Myocyte (in vitro differentiated cells): ENCODE results near the gene WDR88. TPM values are rescaled to one million over a fixed set of nuclear protein-coding genes. Genes with fewer than 3 reads are reported as not detected.
"Not testable (repeated sequence)": the region's sequence is repeated elsewhere in the genome, so short reads cannot be mapped to it uniquely, and the experiment has no call there.

ENCODE experiments used
- DNase-seq: peaks from one replicate; pipeline ENCODE4 v3.0.0-alpha.2; 2012; ENCODE audit warnings: low read depth
- total RNA-seq: library from RNA; depleted of rRNA; stranded (reverse); fragments of >200 nt; gene quantifications from 2 replicates; pipeline ENCODE4 v1.2.3, GENCODE V29; 2014

WDR88 gene
- total RNA-seq, 1 donor from 2014 or later, result not detected

DNA sequence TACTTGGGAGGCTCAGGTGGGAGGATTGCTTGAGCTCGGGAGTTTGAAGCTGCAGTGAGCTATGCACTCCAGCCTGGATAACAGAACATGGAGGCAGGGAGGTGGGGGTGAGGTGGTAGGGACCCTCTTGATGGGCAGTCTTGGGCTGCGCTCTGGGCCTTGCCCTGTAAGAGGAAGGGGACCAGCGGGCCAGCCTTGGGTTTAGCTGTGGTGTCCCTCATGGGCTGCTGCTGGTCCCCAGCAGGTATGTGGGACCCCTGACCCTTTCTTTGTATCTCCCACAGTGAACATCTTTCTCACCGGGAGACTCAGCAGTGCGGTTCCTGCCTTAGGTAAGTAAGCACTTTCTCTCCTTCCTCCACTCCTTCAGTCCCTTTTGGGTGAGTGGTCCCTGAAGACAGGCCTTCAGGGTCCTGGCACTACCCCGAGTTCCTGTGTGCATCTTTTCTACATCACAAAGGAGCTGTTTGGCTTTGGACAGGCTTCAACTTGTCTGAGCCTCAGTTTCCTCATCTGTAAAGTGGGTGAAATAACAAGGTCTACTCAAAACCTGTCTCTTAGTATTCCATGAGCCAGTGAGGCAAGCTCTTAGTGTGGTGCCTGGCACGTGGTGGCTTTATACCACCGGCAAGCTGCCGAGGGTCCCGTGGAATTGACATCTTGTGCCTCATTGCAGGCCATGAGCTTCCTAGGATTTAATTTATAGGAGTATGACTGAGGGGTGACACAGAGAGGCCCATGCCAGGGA lies 64.7 kb downstream of the WDR88 start:
- no peak for DNase-seq

DNA sequence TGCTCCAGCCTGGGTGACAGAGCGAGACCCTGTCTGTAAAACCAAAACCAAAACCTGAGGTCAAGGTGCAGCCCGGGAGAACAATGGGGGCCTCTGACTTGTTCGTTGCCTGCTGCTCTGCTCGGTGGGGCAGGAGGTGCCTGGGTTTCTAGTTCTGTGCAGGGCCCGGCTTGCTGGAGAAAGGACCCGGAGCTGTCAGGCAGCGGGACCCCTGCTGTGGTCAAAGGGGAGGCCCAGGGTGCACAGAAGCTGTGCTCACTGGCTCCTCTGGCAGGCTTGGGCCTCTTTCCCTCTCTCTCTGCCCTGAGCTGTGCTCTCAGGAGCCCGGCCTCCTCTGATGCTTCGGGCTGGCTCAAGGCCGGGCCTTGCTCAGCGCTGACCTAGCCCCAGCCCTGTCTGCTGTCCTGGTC lies 65.7 kb downstream of the WDR88 start:
- no peak for DNase-seq

DNA sequence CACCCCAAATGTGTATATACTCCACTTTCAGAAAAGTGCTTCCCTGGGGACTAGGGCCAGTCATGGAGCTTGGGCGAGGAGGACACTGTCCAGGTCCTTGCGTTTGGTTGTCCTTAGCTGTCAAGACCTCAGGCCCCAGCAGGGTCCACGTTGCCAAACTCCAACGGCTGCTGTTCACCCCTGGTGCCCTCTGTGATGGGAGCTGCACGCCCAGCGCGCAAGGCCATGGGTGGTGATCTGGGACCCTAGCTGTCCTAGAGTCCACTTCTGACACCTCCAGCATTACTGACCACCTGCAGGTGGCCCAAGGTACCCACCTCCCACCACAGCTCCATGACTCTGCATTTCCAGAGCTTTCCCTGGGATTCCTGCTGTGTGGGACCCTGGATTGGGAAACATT lies 66.3 kb downstream of the WDR88 start:
- DNase-seq, result no peak

DNA sequence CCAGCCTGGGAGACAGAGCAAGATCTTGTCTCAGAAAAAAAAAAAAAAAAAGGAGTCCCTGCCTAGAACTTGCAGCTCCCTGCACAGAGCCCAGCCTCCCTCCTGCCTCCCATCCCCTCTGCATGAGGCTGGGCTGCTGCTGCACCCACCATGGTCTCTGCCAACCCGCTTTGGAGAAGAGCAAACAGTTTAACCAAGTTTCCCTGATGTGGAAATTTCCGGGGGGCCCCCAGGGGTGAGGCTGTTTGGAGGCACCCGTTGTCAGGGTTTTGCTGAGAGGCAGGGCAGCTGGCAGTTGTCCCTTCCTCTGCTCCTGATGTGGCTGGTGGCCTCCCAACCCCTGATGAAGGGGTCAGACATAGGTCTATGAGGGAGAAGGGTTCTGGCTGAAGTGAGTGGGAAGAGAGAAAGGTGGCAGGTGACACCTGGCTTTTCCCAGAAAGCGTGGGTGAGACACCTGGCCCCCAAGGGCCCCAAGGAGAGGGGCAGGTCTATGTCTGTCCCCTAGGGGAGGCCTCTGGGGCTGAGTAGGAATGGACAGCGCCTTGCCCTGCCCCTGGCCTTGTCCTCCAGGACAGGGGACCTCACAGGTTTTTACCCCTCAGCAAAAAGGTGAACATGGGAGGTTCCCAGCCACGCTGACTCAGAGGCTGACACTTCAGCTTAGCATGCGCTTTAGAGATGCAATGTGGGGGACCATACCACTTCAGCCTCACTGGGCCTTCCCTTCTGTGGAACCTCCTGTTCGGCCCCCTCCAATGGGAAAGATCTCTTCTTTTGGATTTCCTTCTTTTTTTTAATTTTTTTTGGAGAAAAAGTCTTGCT lies 67.7 kb downstream of the WDR88 start:
- DNase-seq, result no peak

DNA sequence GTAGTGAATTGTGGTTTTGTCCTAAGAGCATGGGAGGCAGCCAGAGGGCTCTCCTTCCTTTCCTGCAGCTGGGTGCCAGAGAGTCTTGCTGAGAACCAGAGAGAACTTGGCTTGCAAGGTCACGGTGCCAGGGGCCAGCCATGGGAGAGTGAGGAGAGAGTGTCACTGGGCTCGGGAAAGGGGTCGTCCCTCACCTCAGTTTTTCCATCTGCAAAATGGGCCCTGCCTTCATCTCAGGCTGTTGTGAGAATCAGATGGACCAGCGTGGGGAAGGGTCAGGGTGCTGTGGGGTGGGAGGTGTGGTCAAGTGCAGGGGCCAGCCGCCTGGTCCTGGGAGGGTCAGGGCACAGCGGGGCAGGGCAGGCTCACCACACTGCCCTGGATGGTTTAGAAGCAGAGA lies 69.6 kb downstream of the WDR88 start:
- DNase-seq, result no peak

DNA sequence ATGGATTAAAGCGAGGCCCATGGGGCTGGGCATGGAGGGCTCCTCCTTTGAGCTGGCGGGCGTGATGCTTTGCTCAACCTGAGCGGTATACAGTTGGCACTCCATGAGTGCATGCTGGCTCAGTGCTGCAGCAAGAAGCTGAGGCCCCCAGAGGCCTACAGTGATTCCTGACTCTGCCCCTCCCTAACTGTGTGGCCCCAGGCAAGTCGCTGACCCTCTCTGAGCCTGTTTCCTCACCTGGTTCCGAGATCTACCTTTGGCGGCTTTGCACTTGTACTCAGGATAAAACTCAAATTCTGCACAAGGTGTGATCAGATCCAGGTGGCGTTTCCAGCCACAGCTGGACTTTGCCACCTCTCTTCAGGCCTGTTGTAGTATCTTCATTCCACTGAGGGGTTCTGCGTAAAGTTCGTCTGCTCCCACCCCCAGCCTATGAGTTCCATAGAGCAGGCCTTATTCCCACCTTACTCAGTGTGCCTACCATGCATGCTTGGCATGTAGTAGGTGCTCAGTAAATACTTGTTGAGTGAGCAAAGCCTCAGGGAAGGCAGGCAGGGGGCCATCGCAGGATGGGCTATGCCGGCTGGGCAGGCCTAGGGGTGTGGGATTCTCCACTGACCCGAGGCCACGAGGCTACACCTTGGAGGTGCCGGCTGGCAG lies 70.1 kb downstream of the WDR88 start:
- no peak for DNase-seq

DNA sequence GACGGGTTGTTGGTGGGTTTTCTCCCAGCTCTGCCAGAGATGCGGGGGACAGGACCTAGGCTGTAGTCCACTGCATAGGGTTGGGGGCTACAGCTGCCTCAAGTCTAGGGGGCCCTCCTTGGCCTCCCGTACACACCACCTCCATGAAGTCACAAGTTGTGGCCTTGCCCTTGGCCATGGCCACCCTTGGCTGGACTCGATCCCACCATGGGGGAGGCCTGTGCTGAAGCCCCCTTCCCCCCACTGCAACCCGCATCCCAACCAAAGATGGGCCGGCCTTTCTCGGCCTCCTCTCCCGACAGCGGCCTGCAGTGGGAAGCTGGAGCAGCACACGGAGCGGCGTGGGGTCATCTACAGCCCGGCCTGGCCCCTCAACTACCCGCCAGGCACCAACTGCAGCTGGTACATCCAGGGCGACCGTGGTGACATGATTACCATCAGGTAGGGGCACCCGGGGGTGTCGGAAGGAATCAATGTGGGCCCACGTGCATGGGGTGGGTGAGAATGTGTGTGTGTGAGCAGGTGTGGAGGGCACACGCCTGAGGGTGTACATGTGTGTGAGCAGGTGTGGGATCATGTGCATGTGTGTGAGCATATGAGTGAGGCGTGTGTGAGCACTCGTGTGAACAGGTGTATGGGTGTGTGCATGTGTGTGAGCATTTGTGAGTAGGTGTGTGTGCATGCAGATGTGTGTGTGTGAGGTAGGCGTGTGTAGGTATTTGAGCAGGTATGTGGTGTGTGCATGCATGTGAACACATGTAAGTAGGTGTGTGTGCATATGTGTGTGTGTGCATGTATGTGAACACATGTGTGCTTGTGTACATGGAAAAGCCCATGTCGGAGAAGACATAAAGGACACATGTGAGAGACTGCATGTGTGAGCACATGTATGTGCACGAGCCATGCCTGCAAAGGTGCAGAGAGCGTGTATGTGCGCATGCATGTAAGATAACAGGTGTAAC lies 70.9 kb downstream of the WDR88 start:
- DNase-seq, result no peak

DNA sequence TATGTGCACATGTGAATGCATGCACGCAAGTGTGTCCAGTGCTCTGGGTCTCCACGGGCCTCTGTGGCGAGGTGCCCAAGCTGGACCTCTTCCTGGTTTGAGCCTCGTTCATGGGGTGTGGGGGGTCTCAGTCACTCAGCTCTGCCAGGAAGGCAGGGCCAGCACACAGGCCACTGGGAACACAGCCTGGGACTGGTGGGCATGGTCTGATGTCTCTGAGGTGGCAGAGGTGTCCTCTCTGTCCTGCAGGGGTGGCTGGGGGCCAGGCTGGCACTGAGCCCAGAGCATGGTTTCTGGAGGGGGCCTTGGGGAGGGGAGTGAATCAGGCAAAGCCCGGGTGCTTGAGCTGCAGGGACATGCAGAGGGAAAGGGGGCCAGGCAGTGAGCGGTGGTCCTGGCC lies 71.6 kb downstream of the WDR88 start:
- DNase-seq, result no peak

DNA sequence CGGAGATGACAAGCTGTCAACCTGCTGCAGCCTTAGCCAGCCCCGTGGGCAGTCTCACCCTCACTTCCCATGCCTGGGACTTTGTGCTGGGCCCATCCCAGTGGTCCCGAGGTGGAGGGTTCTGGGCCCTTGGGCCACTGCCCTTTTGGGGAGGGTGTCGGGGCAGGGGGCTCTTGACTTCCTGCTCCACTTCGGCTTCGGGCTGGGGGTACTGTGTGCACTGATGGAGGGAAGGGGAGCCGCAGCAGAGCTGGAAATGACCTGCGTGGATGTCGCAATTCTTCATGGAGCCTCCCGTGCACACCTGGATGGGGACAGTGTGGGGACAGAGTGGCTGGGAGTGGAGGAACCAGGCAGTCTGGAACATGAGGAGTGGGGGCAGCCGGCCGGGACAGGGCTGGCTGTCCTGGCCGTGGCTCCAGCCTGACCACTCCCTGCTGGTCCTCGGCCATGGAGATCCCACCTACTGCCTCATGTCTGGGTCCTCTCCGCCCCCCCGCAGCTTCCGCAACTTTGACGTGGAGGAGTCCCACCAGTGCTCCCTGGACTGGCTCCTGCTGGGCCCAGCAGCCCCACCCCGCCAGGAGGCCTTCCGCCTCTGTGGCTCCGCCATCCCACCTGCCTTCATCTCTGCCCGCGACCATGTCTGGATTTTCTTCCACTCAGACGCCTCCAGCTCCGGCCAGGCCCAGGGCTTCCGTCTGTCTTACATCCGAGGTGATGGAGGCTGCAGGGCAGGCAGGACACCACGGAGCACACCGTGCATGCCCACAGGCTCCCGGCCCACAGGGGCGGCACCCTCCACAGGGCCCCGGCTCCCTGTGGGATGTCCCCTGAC lies 72.4 kb downstream of the WDR88 start:
- no peak for DNase-seq

DNA sequence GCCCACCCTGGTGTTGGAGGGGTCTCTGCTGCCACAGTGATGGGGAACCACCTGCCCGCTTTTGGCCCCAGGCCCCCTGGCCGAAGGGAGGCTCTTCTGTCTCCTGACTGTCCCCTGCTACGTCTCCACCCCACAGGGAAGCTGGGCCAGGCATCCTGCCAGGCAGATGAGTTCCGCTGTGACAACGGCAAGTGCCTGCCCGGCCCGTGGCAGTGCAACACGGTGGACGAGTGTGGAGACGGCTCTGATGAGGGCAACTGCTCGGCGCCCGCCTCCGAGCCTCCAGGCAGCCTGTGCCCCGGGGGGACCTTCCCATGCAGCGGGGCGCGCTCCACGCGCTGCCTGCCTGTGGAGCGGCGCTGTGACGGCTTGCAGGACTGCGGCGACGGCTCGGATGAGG lies 73.2 kb downstream of the WDR88 start:
- DNase-seq, result no peak

DNA sequence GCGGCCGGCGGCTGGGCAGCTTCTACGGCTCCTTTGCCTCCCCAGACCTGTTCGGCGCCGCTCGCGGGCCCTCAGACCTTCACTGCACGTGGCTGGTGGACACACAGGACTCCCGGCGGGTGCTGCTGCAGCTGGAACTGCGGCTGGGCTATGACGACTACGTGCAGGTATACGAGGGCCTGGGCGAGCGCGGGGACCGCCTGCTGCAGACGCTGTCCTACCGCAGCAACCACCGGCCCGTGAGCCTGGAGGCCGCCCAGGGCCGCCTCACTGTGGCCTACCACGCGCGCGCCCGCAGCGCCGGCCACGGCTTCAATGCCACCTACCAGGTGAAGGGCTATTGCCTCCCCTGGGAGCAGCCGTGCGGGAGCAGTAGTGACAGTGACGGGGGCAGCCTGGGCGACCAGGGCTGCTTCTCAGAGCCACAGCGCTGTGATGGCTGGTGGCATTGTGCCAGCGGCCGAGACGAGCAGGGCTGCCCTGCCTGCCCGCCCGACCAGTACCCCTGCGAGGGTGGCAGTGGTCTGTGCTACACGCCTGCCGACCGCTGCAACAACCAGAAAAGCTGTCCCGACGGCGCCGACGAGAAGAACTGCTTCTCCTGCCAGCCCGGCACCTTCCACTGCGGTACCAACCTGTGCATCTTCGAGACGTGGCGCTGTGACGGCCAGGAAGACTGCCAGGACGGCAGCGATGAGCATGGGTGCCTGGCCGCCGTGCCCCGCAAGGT lies 73.8 kb downstream of the WDR88 start:
- DNase-seq, result no peak

DNA sequence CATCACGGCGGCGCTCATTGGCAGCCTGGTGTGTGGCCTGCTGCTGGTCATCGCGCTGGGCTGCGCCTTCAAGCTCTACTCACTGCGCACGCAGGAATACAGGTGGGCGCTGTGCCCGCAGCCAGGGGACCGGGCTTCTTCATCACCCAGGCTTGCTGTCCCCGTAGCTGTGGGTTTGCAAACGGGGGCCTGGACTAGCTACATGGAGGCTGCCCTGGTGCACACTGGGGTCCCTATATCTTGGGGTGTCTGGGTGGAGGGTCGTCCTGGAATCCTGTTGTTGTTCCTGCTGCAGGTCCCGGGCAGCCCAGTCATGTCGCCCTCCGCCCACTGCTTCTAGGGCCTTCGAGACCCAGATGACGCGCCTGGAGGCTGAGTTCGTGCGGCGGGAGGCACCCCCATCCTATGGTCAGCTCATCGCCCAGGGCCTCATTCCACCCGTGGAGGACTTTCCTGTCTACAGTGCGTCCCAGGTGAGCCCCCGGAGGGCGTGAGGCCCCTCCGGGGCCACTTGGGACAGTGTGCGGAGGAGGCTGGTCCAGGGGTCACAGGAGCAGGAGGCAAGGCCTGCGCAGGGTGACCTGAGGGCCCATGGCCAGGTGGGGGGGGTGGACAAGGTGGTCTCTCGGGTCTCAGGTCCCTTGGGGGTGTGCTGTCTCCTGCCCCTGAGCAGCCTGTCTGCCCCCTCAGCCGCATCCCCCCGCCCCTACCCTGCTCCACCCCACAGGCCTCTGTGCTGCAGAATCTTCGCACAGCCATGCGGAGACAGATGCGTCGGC lies 74.5 kb downstream of the WDR88 start:
- no peak for DNase-seq

DNA sequence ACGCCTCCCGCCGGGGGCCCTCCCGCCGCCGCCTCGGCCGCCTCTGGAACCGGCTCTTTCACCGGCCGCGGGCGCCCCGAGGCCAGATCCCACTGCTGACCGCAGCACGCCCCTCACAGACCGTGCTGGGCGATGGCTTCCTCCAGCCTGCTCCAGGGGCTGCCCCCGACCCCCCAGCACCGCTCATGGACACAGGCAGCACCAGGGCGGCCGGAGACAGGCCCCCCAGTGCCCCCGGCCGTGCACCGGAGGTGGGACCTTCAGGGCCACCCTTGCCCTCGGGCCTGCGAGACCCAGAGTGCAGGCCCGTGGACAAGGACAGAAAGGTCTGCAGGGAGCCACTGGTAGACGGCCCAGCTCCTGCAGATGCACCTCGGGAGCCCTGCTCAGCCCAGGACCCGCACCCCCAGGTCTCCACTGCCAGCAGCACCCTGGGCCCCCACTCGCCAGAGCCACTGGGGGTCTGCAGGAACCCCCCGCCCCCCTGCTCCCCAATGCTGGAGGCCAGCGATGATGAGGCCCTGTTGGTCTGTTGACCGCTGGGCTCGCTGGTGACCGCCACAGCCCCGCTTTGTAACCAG lies 75.2 kb downstream of the WDR88 start:
- DNase-seq, result no peak

DNA sequence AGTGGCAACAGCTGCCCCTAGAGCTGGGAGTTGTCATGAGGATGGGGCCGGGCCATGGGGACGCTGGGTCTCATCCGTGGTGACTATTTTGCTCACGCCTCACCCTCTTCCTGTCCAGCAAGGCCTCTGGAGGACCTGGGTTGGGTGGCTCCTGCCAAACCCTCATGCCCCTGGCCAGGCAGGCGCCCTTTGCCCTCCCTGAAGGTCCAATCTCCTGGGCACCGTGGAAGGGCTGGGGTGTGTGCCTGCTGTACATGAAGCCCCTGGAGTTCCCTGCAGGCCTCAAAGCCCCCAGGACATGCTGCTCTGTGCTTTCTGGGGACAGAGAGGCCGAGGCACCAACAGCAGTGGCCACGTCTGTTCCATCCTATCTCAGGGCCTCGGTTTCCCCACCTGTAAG lies 76.0 kb downstream of the WDR88 start:
- no peak for DNase-seq

DNA sequence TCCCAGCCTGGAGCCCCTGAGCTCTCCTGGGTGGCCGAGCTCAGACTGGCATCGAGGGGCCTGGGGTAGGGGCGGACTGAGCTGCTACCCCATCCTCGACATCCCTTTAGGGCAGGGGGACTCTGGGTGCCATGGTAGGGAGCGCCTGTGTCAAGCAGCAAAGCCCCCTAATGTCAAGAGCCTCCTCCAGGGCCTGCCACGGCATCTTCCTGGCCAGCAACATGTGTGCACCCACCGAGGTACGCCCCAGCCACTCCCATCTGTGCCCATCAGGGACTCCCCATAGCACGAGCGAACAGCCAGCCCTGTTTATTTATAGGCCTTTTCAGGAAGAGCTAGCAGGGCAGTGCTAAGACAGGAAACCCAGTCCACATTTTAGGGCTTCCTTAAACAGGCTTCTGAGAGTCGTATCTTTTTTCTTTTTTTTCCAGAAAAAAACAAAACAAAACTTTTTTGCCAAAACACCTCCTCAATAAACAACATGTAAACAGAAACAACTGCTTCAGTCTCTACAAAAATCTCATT lies 76.5 kb downstream of the WDR88 start:
- no peak for DNase-seq

DNA sequence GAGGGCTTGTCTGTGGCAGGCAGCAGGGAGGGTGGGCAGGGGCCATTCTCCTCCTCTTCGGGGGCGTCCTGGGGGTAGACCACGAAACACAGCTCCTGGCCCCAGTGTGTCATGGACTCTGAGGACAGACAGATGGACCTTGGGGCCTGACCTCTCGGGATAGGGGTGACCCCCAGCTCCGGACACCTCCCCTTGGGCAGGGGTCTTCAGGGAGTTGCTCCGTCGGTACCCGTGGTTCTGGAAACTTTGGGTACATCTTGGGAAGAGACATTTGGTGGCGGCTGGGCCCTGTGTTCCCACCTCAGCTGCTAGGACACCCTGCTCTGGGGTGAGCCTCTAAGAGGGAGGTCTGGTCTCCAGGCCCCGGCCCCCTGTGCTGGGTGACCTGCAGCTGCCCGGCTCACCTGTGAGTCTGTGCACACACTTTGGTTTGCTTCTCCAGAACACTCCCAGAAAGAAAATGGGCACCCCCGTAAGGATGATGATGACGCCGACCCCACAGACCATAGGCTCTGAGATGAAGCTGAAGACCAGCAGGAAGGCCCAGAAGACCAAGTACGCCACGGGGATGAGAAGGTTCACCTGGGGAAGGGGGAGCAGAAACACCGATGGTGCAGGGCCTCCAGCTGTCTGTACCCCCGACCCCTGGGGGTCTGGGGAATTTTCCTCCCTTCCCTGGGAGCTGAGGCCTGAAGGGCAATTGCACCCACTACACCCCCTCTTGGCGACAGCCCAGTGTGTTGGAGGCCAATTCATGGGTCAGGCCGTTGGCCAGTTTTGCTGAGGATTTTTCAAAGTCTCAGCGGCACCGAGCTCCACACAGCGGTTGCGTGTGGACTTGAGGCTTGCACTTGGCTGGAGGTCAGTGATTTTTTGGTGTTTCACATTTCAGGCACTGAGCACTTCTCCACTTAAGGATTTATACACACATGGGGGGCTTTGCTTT lies 77.3 kb downstream of the WDR88 start:
- DNase-seq, result no peak

DNA sequence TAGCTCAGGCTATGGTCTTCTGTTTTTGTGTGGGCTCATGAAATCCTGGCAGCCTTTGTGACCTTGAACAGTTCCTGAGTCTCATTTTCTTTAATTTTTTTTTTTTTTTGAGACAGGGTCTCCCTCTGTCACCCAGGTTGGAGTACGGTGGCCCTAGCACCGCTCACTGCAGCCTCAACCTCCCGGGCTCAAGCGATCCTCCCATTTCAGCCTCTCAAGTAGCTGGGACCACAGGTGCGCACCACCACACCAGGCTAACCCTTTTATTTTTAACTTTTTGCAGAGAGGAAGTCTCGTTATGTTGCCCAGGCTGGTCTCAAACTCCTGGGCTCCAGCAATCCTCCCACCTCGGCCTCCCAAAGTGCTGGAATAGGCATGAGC lies 77.9 kb downstream of the WDR88 start:
- not testable (repeated sequence) for DNase-seq
